ENCODE data around the gene FGFRL1.
A peak's percentile ranks its signal among the peaks of the same experiment; 100 is the strongest.

The FGFRL1 gene

GRCh38 chr4:1011022-1011665 lies at the start of gene FGFRL1:
FGFRL1 (plus strand) TSS chr4:1011626; CDS start chr4:1012486, 860 bp downstream.
- peak within 1 kb of the TSS; percentile 84 for H3K27ac ChIP-seq
- DNase-seq (ENCODE audit: low spot score) = peak; percentile 85
- no peak for TF ChIP-seq CTCF (conservative IDR thresholded peaks at IDR 0.05; ENCODE audit: low read depth)
- ChIA-PET CTCF (interaction anchor here (0.6 kb wide), 2 partner anchors 230 to 246 kb away, joined by 3 read pairs; no protein-coding TSS in a partner anchor), POLR2A (ENCODE audit: low non-redundant PET) (interaction anchor here (0.9 kb wide), 1 partner anchor 27 kb away, joined by 3 read pairs; no protein-coding TSS in a partner anchor)

- ChIA-PET POLR2A (ENCODE audit: low non-redundant PET) (no interaction called here), CTCF (no interaction called here)
- DNase-seq (ENCODE audit: low spot score) = no peak
- peak overlapping the region; percentile 58 for H3K27ac ChIP-seq
- no peak for TF ChIP-seq CTCF (conservative IDR thresholded peaks at IDR 0.05; ENCODE audit: low read depth)
These were observed 48.9 kb upstream of the FGFRL1 start for GRCh38 chr4:962231-963208.

GRCh38 chr4:963276-964225 lies 47.9 kb upstream of the FGFRL1 start:
- ChIA-PET POLR2A (ENCODE audit: low non-redundant PET) (no interaction called here), CTCF (no interaction called here)
- DNase-seq (ENCODE audit: low spot score) = no peak
- TF ChIP-seq CTCF (conservative IDR thresholded peaks at IDR 0.05; ENCODE audit: low read depth) = no peak
- peak overlapping the region; percentile 58; the same call in 1 of the 2 replicates for H3K27ac ChIP-seq

GRCh38 chr4:964346-965025 lies 46.9 kb upstream of the FGFRL1 start:
- POLR2A ChIA-PET (ENCODE audit: low non-redundant PET) = no interaction called here
- TF ChIP-seq CTCF (conservative IDR thresholded peaks at IDR 0.05; ENCODE audit: low read depth) = no peak
- H3K27ac ChIP-seq = no peak overlapping the region
- CTCF ChIA-PET = no interaction called here
- no peak for DNase-seq (ENCODE audit: low spot score)

- ChIA-PET CTCF (no interaction called here), POLR2A (ENCODE audit: low non-redundant PET) (no interaction called here)
- no peak for TF ChIP-seq CTCF (conservative IDR thresholded peaks at IDR 0.05; ENCODE audit: low read depth)
- H3K27ac ChIP-seq = no peak overlapping the region
- no peak for DNase-seq (ENCODE audit: low spot score)
These were observed 46.2 kb upstream of the FGFRL1 start for GRCh38 chr4:965048-965765.
